CD4-positive, alpha-beta T cell treated with Interleukin-15 for 1 hour (primary cell): ENCODE data around the gene MAPKBP1.

Experiments used
- DNase-seq: peaks from one replicate; pipeline ENCODE4 v3.0.0-alpha.2; 2020

Gene MAPKBP1

GRCh38 chr15:41789236-41789635 lies 15.0 kb downstream of the MAPKBP1 start:
- DNase-seq: no peak

DNA sequence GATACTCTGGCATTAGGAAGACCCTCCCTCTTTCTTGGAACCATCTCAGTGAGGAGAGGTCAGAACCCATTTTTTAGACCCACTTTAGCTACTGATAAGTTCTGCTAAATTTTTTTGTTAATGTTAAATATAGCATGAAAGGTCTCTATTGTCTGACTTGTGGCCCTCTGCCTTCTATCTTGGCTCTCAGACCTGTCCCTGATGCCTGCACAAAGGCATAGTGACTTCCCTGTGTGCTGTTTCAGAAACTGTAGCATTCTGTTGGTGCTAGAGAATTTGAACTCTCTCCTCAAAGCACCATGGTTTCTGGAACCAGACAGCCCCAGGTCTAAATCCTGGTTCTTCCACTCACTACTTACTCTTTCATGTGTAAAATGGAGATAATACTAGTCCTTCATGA lies 15.4 kb downstream of the MAPKBP1 start:
- DNase-seq: no peak

DNA sequence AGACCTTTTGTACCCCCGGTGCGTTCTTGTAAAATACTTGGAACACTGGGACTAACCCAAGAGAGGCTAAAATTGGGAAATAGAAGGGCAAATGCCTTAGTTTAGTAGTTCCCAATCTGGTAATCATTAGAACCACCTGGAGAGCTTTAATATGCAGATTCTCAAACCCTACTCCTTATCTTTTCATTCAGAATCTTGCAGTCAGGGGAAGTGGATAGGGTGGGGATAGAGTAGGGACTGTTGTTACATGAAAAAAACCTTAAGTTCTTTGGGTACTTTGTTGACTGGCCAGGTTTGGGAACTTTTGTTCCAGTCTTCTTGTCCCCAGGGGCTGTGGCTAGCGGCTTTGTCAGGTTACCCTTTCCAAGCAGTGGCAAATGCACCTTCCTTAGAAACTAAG lies 15.9 kb downstream of the MAPKBP1 start:
- DNase-seq: no peak

- DNase-seq: no peak
Measured at GRCh38 chr15:41790756-41791546, 16.7 kb downstream of the MAPKBP1 start.

DNA sequence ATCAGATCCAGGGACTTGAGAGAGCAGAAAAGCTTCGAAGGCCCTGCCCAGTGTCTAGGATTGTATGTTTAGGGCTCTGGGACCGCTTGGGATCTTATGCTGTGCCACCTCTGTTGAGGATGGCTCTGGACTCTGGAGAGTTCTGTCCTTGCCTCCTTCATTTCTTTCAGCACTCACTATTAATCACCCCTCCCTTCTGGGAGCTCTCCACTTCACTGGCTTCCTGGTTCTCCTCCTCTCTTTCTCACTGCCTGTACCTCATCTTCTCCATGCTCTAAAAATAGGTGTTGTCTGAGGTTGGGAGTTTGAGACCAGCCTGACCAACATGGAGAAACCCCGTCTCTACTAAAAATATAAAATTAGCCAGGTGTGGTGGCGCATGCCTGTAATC lies 17.3 kb downstream of the MAPKBP1 start:
- no peak for DNase-seq

GRCh38 chr15:41792000-41792637 lies 17.8 kb downstream of the MAPKBP1 start:
- no peak for DNase-seq

GRCh38 chr15:41794081-41794480 lies 19.8 kb downstream of the MAPKBP1 start:
- DNase-seq: no peak

DNA sequence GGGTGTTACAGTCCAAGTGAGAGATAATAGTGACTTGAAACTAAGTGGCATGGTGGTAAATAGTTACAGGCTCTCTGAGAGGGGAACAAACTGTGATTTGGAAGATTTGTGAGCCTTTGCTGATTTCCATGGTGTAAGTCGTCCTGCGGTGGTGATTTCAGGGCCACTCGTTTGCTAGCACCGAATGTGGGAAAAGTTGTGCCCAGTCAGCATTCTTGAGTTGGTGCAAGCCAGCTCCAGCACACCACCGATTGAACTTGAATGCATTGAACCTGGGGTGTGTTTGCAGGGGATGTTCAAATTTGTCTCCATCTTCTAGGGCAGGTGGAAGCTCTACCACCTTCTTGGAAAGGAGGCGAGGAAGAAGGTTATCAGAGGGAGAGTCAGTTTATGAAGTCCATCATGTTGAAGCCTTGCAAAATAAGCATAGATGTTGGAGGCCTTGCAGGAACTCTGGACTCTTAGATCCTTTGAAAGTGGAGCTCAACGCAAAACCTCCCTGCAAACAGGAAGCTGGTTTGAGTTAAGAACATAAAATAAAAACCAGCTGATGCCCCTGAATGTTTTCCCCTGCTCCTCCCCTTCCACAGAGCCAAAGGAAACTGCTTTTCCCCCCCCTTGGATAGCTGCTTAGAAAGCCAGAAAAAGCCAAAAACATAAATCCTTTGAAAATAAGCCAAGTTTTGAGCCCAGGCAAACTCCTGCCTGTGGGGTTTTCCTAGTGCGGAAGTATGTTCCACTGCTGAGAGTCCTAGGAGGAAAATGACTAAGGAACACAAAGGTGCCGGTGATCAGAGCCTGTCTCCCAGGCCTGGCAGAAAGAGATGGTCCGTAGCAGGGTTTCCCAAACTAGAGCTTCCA lies 21.9 kb downstream of the MAPKBP1 start:
- no peak for DNase-seq

DNA sequence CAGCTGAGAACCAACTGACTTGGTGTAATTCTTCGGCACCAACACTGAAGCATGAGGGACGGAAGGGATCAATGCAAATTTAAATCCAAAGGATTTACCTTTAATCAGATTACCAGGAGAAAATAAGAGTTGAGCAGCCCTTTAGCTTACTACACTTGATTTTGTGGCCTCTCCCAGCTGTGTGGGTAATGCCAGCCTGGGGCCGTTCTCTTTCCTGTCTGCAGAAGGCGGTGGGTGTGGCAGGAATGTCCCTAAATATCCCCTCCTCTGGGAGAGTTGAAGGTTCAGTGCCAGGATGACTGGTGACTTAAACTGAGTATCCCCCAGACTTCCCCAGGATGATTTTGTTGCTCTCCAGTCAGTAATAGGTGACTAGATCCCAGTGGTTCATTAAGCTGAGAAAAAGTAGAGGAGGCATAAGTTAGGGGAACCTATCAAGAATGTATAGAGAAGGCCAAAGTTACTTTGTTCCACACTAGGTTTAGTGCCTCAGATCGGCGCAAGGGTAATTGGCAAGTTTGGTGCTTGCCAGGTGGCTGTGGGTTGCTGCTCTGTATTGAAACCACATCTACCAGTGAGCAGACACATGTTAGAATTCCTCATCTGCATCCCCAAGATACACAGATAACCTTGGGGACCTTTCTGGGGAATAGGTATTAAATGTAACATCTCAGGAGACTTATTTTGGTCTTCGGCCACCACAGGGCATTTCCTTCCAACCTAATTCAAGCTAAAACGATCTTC lies 23.1 kb downstream of the MAPKBP1 start:
- DNase-seq: no peak

DNA sequence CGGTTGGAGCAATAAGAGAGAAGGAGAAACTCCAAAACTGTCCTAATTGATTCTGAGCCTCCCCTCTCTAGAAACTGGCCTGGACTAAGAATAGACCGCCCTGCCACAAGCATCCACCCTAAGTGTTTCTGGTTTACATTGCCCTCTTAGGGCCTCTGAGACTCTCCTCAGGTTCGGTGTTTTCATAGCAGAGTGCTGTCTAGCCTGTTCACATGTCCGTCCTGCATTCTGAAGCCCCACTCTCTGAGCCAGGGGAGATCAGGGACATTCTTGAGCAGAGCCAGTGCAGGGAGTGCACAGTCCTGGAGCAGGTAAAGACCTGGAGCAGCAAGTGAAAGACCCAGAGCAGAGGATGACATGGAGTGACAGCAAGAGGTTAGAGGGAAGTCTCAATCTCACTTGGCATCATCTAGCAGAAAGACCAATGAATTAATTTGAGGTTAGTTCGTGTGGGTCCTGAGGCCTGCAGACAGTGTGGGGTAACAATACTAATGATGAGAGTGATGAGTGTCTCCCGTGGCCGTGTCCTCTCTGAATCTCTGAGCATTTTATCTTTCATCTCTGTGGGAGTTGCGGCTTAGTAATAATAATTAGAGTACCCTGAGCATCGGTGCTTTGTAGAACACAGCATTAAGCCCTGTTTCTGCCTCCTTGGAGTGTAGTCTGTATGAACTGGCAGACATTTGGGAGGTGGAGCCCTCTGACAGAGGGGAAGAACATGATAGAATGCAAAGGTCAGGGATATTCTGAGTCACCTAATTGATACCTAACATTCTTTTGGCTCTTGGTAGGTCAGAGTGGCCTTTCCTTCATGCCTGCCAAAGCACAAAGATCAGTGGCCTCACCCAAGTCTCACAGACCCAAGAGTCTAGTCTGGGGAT lies 24.6 kb downstream of the MAPKBP1 start:
- no peak for DNase-seq

GRCh38 chr15:41799488-41799805 lies 25.2 kb downstream of the MAPKBP1 start:
- no peak for DNase-seq

GRCh38 chr15:41801185-41801584 lies 26.9 kb downstream of the MAPKBP1 start:
- no peak for DNase-seq

GRCh38 chr15:41801850-41802455 lies 27.7 kb downstream of the MAPKBP1 start:
- DNase-seq: no peak

GRCh38 chr15:41804361-41804760 lies 30.1 kb downstream of the MAPKBP1 start:
- DNase-seq: no peak

DNA sequence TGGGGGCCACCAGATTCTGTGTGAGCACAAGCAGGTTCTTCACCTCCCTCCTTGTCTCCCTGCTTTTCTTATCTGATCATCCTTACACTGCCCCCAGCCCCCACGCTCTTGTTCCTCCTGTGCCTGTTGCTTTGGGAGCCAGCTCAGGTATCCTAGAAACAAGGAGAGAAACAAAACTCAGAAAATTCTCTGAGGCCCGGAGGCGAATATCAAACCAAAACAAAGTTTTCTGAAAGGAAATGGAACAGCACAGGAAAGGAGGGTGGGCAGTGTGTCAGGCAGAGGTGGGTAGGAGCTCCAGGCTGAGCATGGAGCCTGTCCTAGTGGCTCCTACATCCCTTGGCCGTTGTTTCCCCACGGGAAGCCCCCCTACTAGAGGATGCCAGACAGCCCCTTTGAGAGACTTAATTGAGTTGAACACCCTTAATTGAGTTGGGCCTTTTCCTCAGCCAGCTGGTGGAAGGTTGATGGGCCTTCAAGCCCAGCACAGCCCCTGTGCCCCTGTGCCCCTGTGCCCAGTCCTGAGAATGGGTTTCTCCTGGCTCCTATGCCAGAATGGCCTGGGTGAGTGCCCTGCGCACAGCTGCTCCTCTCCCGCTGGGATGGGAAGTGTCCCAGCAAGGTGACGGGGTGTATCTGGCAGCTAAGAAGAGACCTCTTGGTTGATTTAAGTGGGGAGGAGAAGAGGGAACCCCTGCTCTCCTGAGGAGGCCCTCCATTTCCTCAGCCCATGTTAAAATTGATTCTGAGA lies 30.8 kb downstream of the MAPKBP1 start:
- no peak for DNase-seq

- no peak for DNase-seq
Measured at GRCh38 chr15:41805711-41806110, 31.4 kb downstream of the MAPKBP1 start.

DNA sequence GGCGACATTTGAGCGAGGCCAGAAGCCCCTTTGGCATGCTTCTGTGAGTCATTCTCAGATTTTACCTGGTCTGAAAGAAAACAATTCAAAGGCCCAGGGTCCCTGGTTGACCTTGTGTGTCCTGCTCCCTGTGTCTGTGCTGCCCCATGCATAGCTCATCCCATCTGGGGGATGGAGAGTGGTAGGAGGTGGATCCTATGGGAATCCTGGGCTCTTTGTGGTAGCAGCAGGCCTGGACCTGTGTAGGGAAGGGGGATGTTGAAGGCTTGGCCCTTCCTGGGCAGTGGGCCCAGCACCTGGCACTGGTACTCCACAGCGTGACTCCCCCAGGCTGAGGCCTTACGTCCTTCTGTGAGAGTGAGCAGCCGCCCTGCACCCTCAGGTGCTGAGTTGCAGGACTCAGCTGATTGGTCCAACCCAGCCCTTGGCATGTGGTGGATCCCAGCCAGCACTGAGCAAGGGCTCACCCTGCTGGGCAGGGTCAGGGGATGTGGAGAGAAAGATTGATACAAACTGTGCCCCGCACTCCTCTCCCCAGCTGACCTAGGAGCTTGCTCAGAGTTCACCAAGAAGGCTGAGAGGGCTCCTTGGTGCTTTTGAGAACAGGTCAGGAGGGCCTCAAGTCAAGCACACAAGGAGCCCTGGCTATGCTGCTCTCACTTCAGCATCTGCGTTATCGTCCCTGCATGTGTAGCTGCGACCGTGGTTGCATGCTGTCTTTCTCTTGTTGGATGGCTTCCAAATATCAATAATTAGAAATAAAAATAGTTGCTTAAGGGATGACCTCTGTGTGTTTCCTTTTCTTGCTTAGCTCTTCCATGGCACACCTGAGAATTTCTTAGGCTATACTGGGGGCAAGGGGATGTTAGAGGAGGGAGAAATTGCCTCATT lies 32.3 kb downstream of the MAPKBP1 start:
- DNase-seq: no peak

- DNase-seq: no peak
Measured at GRCh38 chr15:41809121-41809520, 34.8 kb downstream of the MAPKBP1 start.

GRCh38 chr15:41809526-41810220 lies 35.4 kb downstream of the MAPKBP1 start:
- no peak for DNase-seq
